ENCODE measurements around the gene UQCC5. TPM values are rescaled to one million over a fixed set of nuclear protein-coding genes. Genes with fewer than 3 reads are reported as not detected.
A peak's percentile ranks its signal among the peaks of the same experiment; 100 is the strongest.

UQCC5 gene
- total RNA-seq, 1 experiment from 2014 or later: 37.8 TPM

GRCh38 chr3:52551118-52551517 is 14.7 kb downstream of the UQCC5 start:
- Mint-ChIP-seq H3K27ac (no peak overlapping the region), H3K9me3 (no peaks in the 10 kb centered on the region), H3K4me3 (no peak overlapping the region), H3K27me3 (ENCODE audit: low read depth) (no peaks in the 10 kb centered on the region), H3K4me1 (peaks cover under 1% of the 10 kb centered on the region), H3K36me3 (peaks cover 21% of the 10 kb centered on the region)
- TF ChIP-seq PREB (CRISPR knock-in tag; IDR thresholded peaks at IDR 0.05; ENCODE audit: borderline replicate concordance): no peak
- TF ChIP-seq IRF2 (CRISPR knock-in tag; IDR thresholded peaks at IDR 0.05; ENCODE audit: borderline replicate concordance, low read depth): no peak
- TF ChIP-seq EMX1 (CRISPR knock-in tag; IDR thresholded peaks at IDR 0.05): no peak
- TF ChIP-seq ZNF423 (CRISPR knock-in tag; IDR thresholded peaks at IDR 0.05): no peak
- TF ChIP-seq ATF6 (CRISPR knock-in tag; IDR thresholded peaks at IDR 0.05): no peak
- no peak for TF ChIP-seq HMGXB4 (CRISPR knock-in tag; IDR thresholded peaks at IDR 0.05)
- no peak for TF ChIP-seq AR (CRISPR knock-in tag; IDR thresholded peaks at IDR 0.05)
- no peak for TF ChIP-seq CREB1 (CRISPR knock-in tag; IDR thresholded peaks at IDR 0.05)
- no peak for TF ChIP-seq RELA (CRISPR knock-in tag; IDR thresholded peaks at IDR 0.05; ENCODE audit: borderline replicate concordance)
- no peak for TF ChIP-seq MLX (CRISPR knock-in tag; IDR thresholded peaks at IDR 0.05)
- no peak for TF ChIP-seq JUN (CRISPR knock-in tag; IDR thresholded peaks at IDR 0.05)
- no peak for TF ChIP-seq PRDM15 (CRISPR knock-in tag; IDR thresholded peaks at IDR 0.05)
- POLR2A ChIA-PET: no interaction called here
- DNase-seq (ENCODE audit: low spot score) (no peak), ATAC-seq (no peak)
- CTCF ChIA-PET: no interaction called here

- Mint-ChIP-seq H3K9me3 (no peaks in the 10 kb centered on the region), H3K4me3 (no peak overlapping the region), H3K36me3 (peaks cover 18% of the 10 kb centered on the region), H3K27me3 (ENCODE audit: low read depth) (no peaks in the 10 kb centered on the region), H3K27ac (0 out of 2 replicates have a peak overlapping the region, but pooled peaks have one; percentile 76), H3K4me1 (peaks cover 10% of the 10 kb centered on the region)
- ChIA-PET POLR2A (no interaction called here), CTCF (no interaction called here)
- no peak for DNase-seq (ENCODE audit: low spot score)
- no peak for ATAC-seq
- no peak for TF ChIP-seq ZBTB21 (CRISPR knock-in tag; IDR thresholded peaks at IDR 0.05; ENCODE audit: borderline replicate concordance)
- TF ChIP-seq ERG (CRISPR knock-in tag; IDR thresholded peaks at IDR 0.05): no peak
- TF ChIP-seq PRRX2 (CRISPR knock-in tag; IDR thresholded peaks at IDR 0.05): no peak
- no peak for TF ChIP-seq NFE2L1 (CRISPR knock-in tag; IDR thresholded peaks at IDR 0.05)
- no peak for TF ChIP-seq E2F4 (CRISPR knock-in tag; IDR thresholded peaks at IDR 0.05; ENCODE audit: borderline replicate concordance, low read depth)
- no peak for TF ChIP-seq ELF4 (CRISPR knock-in tag; IDR thresholded peaks at IDR 0.05; ENCODE audit: low read depth)
- no peak for TF ChIP-seq FOXK1 (CRISPR knock-in tag; IDR thresholded peaks at IDR 0.05)
- TF ChIP-seq USF1 (CRISPR knock-in tag; IDR thresholded peaks at IDR 0.05): no peak
These were observed 15.7 kb downstream of the UQCC5 start for GRCh38 chr3:52552089-52552488.
